Non-pigmented ciliary epithelial cell (primary cell): ENCODE data around the gene FAM81B.

ENCODE experiments used
- DNase-seq: peaks from one replicate; pipeline ENCODE4 v3.0.0-alpha.2; 2010; ENCODE audit warnings: low read depth

The FAM81B gene

GRCh38 chr5:95484421-95484820 lies 93.3 kb downstream of the FAM81B start:
- DNase-seq = no peak

- no peak for DNase-seq
Observed at GRCh38 chr5:95486191-95486590, 95.0 kb downstream of the FAM81B start.

GRCh38 chr5:95487880-95488279 lies 96.7 kb downstream of the FAM81B start:
- DNase-seq = no peak
